ENCODE results near the gene ETFA. TPM values are rescaled to one million over a fixed set of nuclear protein-coding genes. Genes with fewer than 3 reads are reported as not detected.
"Not testable (repeated sequence)": the region's sequence is repeated elsewhere in the genome, so short reads cannot be mapped to it uniquely, and the experiment has no call there.

The ETFA gene
- polyA plus RNA-seq, 3 donors: 62.1 to 178 (median 166) TPM

- H3K4me2 ChIP-seq (replicated peaks; ENCODE audit: extremely low read depth, low read length, poor library complexity, severe bottlenecking): no peak overlapping the region
- H3K4me1 ChIP-seq (ENCODE audit: control insufficient read depth in 1 of 2, insufficient read depth in 2 of 2, low read length in 2 of 2): peaks cover 10 to 21% of the 10 kb centered on the region in 2 donors
- H2AFZ ChIP-seq (ENCODE audit: insufficient read depth, low read depth, low read length, poor library complexity, severe bottlenecking): no peak overlapping the region
- Mint-ChIP-seq H3K27me3 (ENCODE audit: low read depth in 3 of 3) (no peaks in the 10 kb centered on the region), H3K9me3 (no peaks in the 10 kb centered on the region), H3K4me1 (peaks cover 12% of the 10 kb centered on the region), H3K4me3 (no peak overlapping the region), H3K27ac (no peak overlapping the region), H3K36me3 (peaks cover 5 to 23% of the 10 kb centered on the region in 2 donors)
- peaks cover 97% of the 10 kb centered on the region for H4K20me1 ChIP-seq (ENCODE audit: insufficient read depth, low read length)
- H3K79me2 ChIP-seq (ENCODE audit: insufficient read depth, low read length): peaks cover 83% of the 10 kb centered on the region
- intact Hi-C loops (cut with micrococcal nuclease): no loop called here
- H3K4me3 ChIP-seq (replicated peaks in 1 of 3; ENCODE audit: low read depth in 2 of 3, low read length in 3 of 3): no peak overlapping the region
- no peak overlapping the region for H3K27ac ChIP-seq (ENCODE audit: low read depth in 1 of 2, low read length in 2 of 2)
- TF ChIP-seq CTCF (IDR thresholded peaks at IDR 0.05): no peak
- 63% methylated on average over 1 of the region's 1 CpG for WGBS (ENCODE audit: insufficient coverage)
- peaks cover 7 to 13% of the 10 kb centered on the region in 2 donors for H3K36me3 ChIP-seq (replicated peaks in 1 of 2; ENCODE audit: control insufficient read depth in 1 of 2, insufficient read depth in 2 of 2, low read length in 2 of 2)
- H3K27me3 ChIP-seq (ENCODE audit: control insufficient read depth in 2 of 2, insufficient read depth in 2 of 2, low read length in 2 of 2): no peaks in the 10 kb centered on the region
- H3K9ac ChIP-seq (ENCODE audit: insufficient read depth, low read length, poor library complexity, severe bottlenecking): no peak overlapping the region
- no peaks in the 10 kb centered on the region for H3K9me3 ChIP-seq (replicated peaks in 1 of 2; ENCODE audit: control insufficient read depth in 1 of 2, insufficient read depth in 1 of 2, low read length in 2 of 2)
- no peak for DNase-seq
These were observed 14.4 kb downstream of the ETFA start for GRCh38 chr15:76296849-76297248.

GRCh38 chr15:76294463-76294862 is 16.8 kb downstream of the ETFA start:
- Histone ChIP-seq H3K79me2 (ENCODE audit: insufficient read depth, low read length) (peaks cover 75% of the 10 kb centered on the region), H4K20me1 (ENCODE audit: insufficient read depth, low read length) (peaks cover 89% of the 10 kb centered on the region), H3K4me1 (ENCODE audit: control insufficient read depth in 1 of 2, insufficient read depth in 2 of 2, low read length in 2 of 2) (peaks cover 5 to 14% of the 10 kb centered on the region in 2 donors), H3K36me3 (replicated peaks in 1 of 2; ENCODE audit: control insufficient read depth in 1 of 2, insufficient read depth in 2 of 2, low read length in 2 of 2) (peaks cover 19 to 34% of the 10 kb centered on the region in 2 donors)
- H3K9ac ChIP-seq (ENCODE audit: insufficient read depth, low read length, poor library complexity, severe bottlenecking); H3K27me3 ChIP-seq (ENCODE audit: control insufficient read depth in 2 of 2, insufficient read depth in 2 of 2, low read length in 2 of 2); H3K9me3 Mint-ChIP-seq; H2AFZ ChIP-seq (ENCODE audit: insufficient read depth, low read depth, low read length, poor library complexity, severe bottlenecking); H3K4me3 ChIP-seq (replicated peaks in 1 of 3; ENCODE audit: low read depth in 2 of 3, low read length in 3 of 3); H3K4me2 ChIP-seq (replicated peaks; ENCODE audit: extremely low read depth, low read length, poor library complexity, severe bottlenecking); H3K9me3 ChIP-seq (replicated peaks in 1 of 2; ENCODE audit: control insufficient read depth in 1 of 2, insufficient read depth in 1 of 2, low read length in 2 of 2); intact Hi-C loops (cut with micrococcal nuclease); H3K27me3 Mint-ChIP-seq (ENCODE audit: low read depth in 3 of 3); H3K27ac Mint-ChIP-seq; H3K4me3 Mint-ChIP-seq; H3K27ac ChIP-seq (ENCODE audit: low read depth in 1 of 2, low read length in 2 of 2); DNase-seq: not testable (repeated sequence)
- Mint-ChIP-seq H3K4me1 (peaks cover 12% of the 10 kb centered on the region), H3K36me3 (peaks cover 18 to 37% of the 10 kb centered on the region in 2 donors)
- WGBS (ENCODE audit: insufficient coverage): no CpG with 5 or more reads among the region's 1 CpG
